NCI-H1105 (cell line): ENCODE measurements around the gene NES.

Source experiments
- DNase-seq: peaks from one replicate; lab custom pipeline; 2025; lab: John Stamatoyannopoulos, UW

The NES gene

DNA sequence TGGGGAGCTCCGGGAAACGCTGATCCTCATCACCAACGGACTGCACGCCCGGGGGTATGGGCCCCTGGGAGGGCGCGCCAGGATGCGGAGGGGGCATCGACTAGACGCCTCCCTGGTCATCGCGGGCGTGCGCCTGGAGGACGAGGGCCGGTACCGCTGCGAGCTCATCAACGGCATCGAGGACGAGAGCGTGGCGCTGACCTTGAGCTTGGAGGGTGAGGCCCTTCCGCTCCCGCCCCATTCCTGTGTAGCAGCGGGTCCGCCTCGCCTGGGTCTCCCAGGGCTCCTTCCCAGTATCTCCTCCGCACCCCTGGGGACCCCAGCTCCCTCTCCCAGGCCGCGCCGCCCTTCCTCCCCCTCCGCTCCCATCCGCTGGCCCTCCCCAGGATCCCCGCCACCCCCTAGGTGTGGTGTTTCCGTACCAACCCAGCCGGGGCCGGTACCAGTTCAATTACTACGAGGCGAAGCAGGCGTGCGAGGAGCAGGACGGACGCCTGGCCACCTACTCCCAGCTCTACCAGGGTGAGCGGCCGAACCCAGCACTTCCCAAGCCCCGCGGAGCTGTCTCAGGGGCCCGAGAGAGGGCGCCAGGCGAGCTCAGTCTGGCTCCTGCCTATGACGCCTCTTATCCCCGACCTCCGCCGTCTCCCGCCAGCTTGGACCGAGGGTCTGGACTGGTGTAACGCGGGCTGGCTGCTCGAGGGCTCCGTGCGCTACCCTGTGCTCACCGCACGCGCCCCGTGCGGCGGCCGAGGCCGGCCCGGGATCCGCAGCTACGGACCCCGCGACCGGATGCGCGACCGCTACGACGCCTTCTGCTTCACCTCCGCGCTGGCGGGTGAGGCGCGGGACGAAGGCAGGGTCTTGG lies 53.0 kb downstream of the NES start:
- DNase-seq, result peak; percentile 45

DNA sequence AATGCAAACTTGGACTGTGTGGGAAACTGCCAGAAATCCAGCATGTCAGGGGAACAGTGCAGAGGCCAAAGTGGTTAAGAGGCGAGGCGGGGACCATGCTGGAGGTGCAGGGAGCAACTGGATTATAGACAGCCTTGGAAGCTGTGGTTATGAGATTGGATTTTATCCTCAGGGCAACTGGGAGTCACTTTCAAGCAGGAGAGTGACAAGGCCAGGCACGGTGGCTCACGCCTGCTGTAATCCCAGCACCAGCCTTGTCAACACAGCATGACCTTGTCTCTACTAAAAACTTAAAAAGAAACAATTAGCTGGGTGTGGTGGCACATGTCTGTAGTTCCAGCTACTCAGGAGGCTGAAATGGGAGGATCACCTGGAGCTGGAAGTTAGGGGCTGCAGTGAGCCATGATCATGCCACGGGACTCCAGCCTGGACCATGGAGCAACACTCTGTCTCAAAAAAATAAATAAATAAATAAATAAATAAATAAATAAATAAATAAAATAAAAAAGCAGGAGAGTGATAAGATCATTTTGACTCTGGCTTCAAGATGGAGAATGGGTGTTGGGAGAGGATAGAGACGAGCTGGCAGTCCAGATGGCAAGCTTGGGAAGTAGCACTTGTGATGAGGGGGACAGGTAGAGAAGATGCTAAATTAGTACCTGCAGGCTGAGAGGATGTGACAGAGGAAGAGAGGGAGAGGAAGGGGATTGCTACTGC lies 54.5 kb downstream of the NES start:
- no peak for DNase-seq

GRCh38 chr1:156619582-156619955 lies 57.6 kb downstream of the NES start:
- no peak for DNase-seq

DNA sequence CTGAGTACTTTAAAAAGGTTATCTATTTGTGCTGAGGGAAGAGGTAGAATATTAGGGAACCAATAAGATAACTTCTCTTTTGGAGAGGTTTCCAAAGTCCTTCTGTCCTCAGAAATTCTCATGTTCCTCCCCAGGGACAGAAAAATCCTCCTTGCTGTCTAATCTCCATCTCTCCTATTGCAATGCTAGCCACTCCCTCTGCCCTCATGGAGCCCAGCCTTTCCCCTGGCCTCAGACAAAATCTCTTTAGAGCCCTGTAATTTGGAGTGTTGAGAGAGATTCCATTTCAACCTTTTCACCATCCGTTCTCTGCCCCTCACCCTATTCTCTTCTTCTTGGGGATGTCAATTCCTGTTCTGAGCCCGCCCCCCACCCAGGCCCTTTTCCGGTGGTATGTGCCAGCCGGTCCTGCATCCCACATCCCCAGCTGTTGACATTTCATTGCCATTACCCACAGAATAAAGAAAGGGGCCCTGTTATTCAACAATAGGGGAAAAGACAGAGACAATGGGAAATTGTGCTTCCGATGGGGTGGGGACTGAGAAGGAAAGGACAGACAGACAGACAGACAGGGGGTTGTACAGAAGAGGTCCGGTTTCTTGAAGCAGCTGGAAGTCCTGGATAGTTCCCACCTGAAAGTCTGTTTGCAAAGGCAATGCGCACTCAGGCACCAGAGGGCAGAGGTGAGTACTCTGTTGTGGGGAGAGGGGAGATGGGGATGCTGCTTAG lies 58.2 kb downstream of the NES start, which contains the start of gene HAPLN2:
Gene HAPLN2, plus strand, starts transcription at position 563 of the 729 bp plus-strand sequence. CDS start 4,076 bp downstream, outside the sequence.
- DNase-seq, result peak; percentile 19
